WI38 (cell line): Measurements from ENCODE around the gene SNCA.

ENCODE experiments used
- H3K4me3 ChIP-seq: 2 replicates; pipeline ENCODE4 v1.5.1; 2011; ENCODE audit warnings: low read depth, mild to moderate bottlenecking, control low read depth, low read length
- CTCF ChIP-seq: IDR thresholded peaks from 2 replicates; pipeline ENCODE4 v1.5.1; 2012; ENCODE audit warnings: low read depth, mild to moderate bottlenecking, control low read depth, low read length

SNCA gene

GRCh38 chr4:89836897-89837384 lies at the start of gene SNCA:
SNCA (minus strand) TSS chr4:89837161; CDS start chr4:89835667, 1,494 bp downstream.
- no peak for TF ChIP-seq CTCF
- peak within 1 kb of the TSS; percentile 56 for H3K4me3 ChIP-seq

GRCh38 chr4:89879215-89879614 lies 42.3 kb upstream of the SNCA start:
- no peak for TF ChIP-seq CTCF
- H3K4me3 ChIP-seq, result no peak overlapping the region

GRCh38 chr4:89878611-89879010 lies 41.6 kb upstream of the SNCA start:
- TF ChIP-seq CTCF, result no peak
- no peak overlapping the region for H3K4me3 ChIP-seq

- H3K4me3 ChIP-seq, result no peak overlapping the region
- no peak for TF ChIP-seq CTCF
Observed at GRCh38 chr4:89876548-89876947, 39.6 kb upstream of the SNCA start.

- TF ChIP-seq CTCF, result no peak
- H3K4me3 ChIP-seq, result no peak overlapping the region
Observed at GRCh38 chr4:89871211-89871610, 34.2 kb upstream of the SNCA start.

- H3K4me3 ChIP-seq, result no peak overlapping the region
- TF ChIP-seq CTCF, result peak; percentile 10; the same call in 1 of the 2 replicates
Observed at GRCh38 chr4:89868999-89869589, 32.1 kb upstream of the SNCA start.

- TF ChIP-seq CTCF, result no peak
- no peak overlapping the region for H3K4me3 ChIP-seq
Observed at GRCh38 chr4:89868276-89868675, 31.3 kb upstream of the SNCA start.
